Body of pancreas (tissue), 4 donors: ENCODE measurements around the gene IHH.
A peak's percentile ranks its signal among the peaks of the same experiment; 100 is the strongest.

Experiments
- POLR2A ChIP-seq, 3 donors: fragments of 450-650 bp; IDR thresholded peaks; one replicate each; pipeline ENCODE4 v1.6.1; 2016; ENCODE audit warnings: antibody characterized with exemption in 3 of 3, mild to moderate bottlenecking in 2 of 3
- TF ChIP-seq, protein P1 (sequence below), 7 experiments: fragments of 450-650 bp in 4 of 7; fragments of 200-600 bp in 3 of 7; sonication (generic) in 3 of 7; IDR thresholded peaks; one replicate each; pipeline ENCODE4 v1.5.1; 2016 to 2019; ENCODE audit warnings: antibody characterized with exemption in 7 of 7

DNA sequence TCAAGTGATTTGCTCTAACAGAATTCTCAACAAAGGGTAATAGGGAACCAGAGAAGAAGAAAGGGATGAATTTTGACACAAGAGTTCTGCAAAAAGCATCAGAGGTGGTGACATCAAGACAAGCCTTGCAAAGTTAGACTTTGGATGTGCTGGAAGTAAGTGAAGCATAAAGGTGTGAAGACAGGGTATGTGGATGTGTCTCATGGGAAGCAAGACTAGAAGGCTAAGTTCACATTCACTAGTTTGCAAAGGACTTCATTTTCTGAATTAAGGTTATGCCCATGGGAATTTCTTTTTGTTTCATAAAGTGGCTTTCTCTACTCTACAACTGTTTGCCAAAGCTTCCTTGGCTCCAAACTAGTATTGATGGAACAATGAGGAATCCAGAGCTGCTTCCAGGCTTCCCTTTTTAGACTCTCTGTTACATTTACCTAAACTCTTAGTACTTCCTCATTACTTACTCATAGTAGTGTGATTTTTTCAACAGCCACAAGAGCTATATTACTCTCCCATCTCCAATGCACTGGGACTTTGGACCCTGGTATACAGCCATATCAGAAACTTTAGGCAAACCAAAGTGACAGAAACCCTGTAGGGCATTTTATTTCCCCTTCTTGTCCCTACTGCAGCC, 21.1 kb upstream of the IHH start:
- TF ChIP-seq, protein P1, sequence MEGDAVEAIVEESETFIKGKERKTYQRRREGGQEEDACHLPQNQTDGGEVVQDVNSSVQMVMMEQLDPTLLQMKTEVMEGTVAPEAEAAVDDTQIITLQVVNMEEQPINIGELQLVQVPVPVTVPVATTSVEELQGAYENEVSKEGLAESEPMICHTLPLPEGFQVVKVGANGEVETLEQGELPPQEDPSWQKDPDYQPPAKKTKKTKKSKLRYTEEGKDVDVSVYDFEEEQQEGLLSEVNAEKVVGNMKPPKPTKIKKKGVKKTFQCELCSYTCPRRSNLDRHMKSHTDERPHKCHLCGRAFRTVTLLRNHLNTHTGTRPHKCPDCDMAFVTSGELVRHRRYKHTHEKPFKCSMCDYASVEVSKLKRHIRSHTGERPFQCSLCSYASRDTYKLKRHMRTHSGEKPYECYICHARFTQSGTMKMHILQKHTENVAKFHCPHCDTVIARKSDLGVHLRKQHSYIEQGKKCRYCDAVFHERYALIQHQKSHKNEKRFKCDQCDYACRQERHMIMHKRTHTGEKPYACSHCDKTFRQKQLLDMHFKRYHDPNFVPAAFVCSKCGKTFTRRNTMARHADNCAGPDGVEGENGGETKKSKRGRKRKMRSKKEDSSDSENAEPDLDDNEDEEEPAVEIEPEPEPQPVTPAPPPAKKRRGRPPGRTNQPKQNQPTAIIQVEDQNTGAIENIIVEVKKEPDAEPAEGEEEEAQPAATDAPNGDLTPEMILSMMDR (IDR thresholded peaks at IDR 0.05): peak in 1 of 7 experiments; percentile 11
- no peak for TF ChIP-seq POLR2A (IDR thresholded peaks at IDR 0.05)
